Suprapubic skin (tissue), 3 donors: Measurements from ENCODE around the gene ACBD5.

Experiments used
- EP300 ChIP-seq: sonication (generic); formaldehyde crosslinking; IDR thresholded peaks from one replicate; pipeline ENCODE4 v1.6.1; 2017; ENCODE audit warnings: antibody characterized with exemption
- TF ChIP-seq, protein P1 (sequence below), 2 donors: fragments of 200-600 bp in 1 of 2; fragments of 450-650 bp in 1 of 2; sonication (generic) in 1 of 2; IDR thresholded peaks; one replicate each; pipeline ENCODE4 v1.5.1; 2016 to 2019; ENCODE audit warnings: antibody characterized with exemption in 2 of 2, mild to moderate bottlenecking in 1 of 2, moderate library complexity in 1 of 2

DNA sequence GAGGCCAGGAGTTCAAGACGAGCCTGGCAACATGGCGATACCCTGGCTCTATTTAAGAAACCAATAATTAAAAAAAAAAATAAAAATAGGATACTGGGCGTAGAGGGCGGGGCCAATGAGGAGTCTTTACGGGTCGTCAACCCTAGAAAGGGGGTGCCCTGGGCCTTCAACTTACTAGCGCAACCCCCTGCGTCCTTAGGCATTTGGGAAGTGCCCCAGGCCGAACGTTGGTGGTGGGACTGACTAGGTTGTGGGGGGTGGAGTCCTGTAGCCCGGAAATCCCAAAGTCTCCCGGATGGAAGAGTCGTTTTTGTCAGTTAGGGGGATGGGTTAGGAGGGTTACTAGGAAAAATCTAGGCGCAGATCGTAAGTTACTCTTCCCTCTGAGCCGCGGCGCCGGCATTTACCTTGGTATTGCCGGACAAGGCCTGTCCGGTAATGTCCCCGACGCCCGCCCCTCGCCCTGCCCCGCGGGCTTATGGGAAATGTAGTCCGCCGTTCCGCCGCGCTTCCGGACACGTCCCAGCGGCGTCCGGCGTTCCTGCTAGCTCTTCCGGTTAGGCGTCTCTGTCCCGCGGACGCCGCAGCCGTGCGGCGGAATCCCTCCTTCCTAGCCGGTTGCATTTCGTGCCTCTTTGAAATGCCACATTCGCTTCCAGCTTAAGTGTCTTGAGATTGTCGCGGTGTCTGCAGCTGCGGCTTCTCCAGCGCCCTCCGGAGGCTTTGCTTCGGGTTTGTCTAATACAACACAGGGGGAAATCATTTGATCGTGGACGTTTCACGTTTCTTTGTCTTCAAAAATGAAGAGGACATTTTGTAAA, 1.3 kb upstream of the ACBD5 start:
- TF ChIP-seq, protein P1, sequence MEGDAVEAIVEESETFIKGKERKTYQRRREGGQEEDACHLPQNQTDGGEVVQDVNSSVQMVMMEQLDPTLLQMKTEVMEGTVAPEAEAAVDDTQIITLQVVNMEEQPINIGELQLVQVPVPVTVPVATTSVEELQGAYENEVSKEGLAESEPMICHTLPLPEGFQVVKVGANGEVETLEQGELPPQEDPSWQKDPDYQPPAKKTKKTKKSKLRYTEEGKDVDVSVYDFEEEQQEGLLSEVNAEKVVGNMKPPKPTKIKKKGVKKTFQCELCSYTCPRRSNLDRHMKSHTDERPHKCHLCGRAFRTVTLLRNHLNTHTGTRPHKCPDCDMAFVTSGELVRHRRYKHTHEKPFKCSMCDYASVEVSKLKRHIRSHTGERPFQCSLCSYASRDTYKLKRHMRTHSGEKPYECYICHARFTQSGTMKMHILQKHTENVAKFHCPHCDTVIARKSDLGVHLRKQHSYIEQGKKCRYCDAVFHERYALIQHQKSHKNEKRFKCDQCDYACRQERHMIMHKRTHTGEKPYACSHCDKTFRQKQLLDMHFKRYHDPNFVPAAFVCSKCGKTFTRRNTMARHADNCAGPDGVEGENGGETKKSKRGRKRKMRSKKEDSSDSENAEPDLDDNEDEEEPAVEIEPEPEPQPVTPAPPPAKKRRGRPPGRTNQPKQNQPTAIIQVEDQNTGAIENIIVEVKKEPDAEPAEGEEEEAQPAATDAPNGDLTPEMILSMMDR (IDR thresholded peaks at IDR 0.05): peak; percentile 31 to 33
- TF ChIP-seq EP300: no peak
